A549 (cell line): ENCODE data around the gene FOXI2. TPM values are rescaled to one million over a fixed set of nuclear protein-coding genes. Genes with fewer than 3 reads are reported as not detected.

Source experiments
- EP300 ChIP-seq, 2 experiments: fragments of >200 bp; sonication (Bioruptor Twin); formaldehyde crosslinking; IDR thresholded peaks; 2 replicates in 1 of 2; 3 replicates in 1 of 2; pipeline ENCODE4 v1.6.1; 2016 to 2017
- RNF2 ChIP-seq: fragments of 200-600 bp; sonication (generic); IDR thresholded peaks from 2 replicates; pipeline ENCODE4 v1.6.1; 2016; ENCODE audit warnings: low read depth, mild to moderate bottlenecking, antibody characterized with exemption, moderate library complexity, borderline replicate concordance
- SMC3 ChIP-seq: fragments of >200 bp; sonication (Bioruptor Twin); formaldehyde crosslinking; IDR thresholded peaks from 3 replicates; pipeline ENCODE4 v1.6.1; 2018; ENCODE audit warnings: inconsistent platforms
- TP53 ChIP-seq: fragments of 250-450 bp; sonication (Bioruptor Pico); IDR thresholded peaks from 2 replicates; pipeline ENCODE4 v1.5.0; 2021; ENCODE audit warnings: mild to moderate bottlenecking, moderate library complexity
- polyA plus RNA-seq, 4 experiments: library from polyadenylated mRNA; depleted of rRNA in 3 of 4; stranded (reverse); fragments of >200 nt; fragmentation: RNase III in 1 of 4; extraction: RNeasy Plus Mini Kit Qiagen cat#74134 plus additional on column Dnase treatment in 1 of 4; gene quantifications; 2 replicates in 3 of 4; 3 replicates in 1 of 4; pipeline ENCODE4 v1.2.3, GENCODE V29; 2011 to 2017
- TF ChIP-seq, protein P1 (sequence below): fragments of 450-650 bp; IDR thresholded peaks from 2 replicates; pipeline ENCODE4 v1.6.1; 2014; ENCODE audit warnings: antibody characterized with exemption
- TF ChIP-seq, protein P2 (sequence below): fragments of 250-450 bp; sonication (Bioruptor Pico); IDR thresholded peaks from 2 replicates; pipeline ENCODE4 v1.5.0; 2020; ENCODE audit warnings: low read depth, mild to moderate bottlenecking, moderate library complexity

FOXI2 gene
- polyA plus RNA-seq, 2 of the 4 experiments (the other 2 are of a cell fraction): not detected

DNA sequence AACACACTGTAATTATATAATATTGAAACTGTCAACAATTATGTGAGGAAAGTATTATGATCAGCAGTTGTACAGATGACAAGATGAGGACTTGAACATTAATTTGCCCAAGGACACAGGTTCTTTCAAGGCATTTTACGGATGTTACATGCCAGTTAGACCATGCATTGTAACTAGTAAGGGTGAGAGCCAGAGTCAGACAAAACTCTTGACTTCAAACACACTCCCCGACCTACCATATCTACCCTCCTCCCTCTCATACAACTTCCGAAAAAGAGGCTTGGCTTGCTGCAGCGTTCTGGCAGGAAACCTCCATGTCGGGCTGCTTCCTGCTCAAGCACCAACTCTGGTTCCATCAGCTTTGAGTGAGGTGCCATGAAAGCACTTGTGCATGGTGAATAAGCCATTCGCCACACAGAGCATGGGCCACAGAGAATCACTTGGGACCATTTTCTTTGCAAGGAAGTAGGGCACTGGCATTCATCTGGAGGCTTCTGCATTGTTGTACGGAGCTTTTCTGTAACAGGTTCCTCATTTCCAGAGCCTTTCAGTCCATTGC lies 53.2 kb downstream of the FOXI2 start (continued):
- TF ChIP-seq EP300 (IDR thresholded peaks at IDR 0.05) (no peak), SMC3 (no peak), RNF2 (no peak), TP53 (no peak)
- TF ChIP-seq, protein P1, sequence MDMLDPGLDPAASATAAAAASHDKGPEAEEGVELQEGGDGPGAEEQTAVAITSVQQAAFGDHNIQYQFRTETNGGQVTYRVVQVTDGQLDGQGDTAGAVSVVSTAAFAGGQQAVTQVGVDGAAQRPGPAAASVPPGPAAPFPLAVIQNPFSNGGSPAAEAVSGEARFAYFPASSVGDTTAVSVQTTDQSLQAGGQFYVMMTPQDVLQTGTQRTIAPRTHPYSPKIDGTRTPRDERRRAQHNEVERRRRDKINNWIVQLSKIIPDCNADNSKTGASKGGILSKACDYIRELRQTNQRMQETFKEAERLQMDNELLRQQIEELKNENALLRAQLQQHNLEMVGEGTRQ: no peak
- TF ChIP-seq, protein P2, sequence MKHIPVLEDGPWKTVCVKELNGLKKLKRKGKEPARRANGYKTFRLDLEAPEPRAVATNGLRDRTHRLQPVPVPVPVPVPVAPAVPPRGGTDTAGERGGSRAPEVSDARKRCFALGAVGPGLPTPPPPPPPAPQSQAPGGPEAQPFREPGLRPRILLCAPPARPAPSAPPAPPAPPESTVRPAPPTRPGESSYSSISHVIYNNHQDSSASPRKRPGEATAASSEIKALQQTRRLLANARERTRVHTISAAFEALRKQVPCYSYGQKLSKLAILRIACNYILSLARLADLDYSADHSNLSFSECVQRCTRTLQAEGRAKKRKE: no peak

Other genes starting within 250 kb of the FOXI2 start
- gene NPS, start 187.9 kb upstream of the FOXI2 start, polyA plus RNA-seq (2011; rRNA removed): not detected in 2 replicates
- gene NPS, start 187.9 kb upstream of the FOXI2 start, polyA plus RNA-seq (2017; fragmentation: RNase III; extraction: RNeasy Plus Mini Kit Qiagen cat#74134 plus additional on column Dnase treatment): not detected in 3 replicates
- gene CLRN3, start 155.8 kb downstream of the FOXI2 start, polyA plus RNA-seq (2011; rRNA removed): not detected in 2 replicates
- gene CLRN3, start 155.8 kb downstream of the FOXI2 start, polyA plus RNA-seq (2017; fragmentation: RNase III; extraction: RNeasy Plus Mini Kit Qiagen cat#74134 plus additional on column Dnase treatment): 0.08 TPM in 1 of 3 replicates, not detected in the others
- 0.22 and 0.31 TPM in 2 replicates for gene PTPRE, start 169.9 kb downstream of the FOXI2 start, polyA plus RNA-seq (2011; rRNA removed)
- 0.94 to 2.1 TPM (median 1.5 TPM) in 3 replicates for gene PTPRE, start 169.9 kb downstream of the FOXI2 start, polyA plus RNA-seq (2017; fragmentation: RNase III; extraction: RNeasy Plus Mini Kit Qiagen cat#74134 plus additional on column Dnase treatment)